GM21619 (cell line): ENCODE results near the gene EPAS1.

Experiments used
- ATAC-seq: cut with Tn5 transposase; IDR thresholded peaks from one replicate; pipeline ENCODE4 v1.9.1; 2021; ENCODE audit not compliant: unreplicated experiment

Gene EPAS1

GRCh38 chr2:46435353-46435752, 138.1 kb downstream of the EPAS1 start:
- no peak for ATAC-seq

GRCh38 chr2:46435796-46436360, 138.7 kb downstream of the EPAS1 start:
- ATAC-seq, result no peak
